Small intestine (tissue), 16 donors: ENCODE measurements around the gene NPY2R. TPM values are rescaled to one million over a fixed set of nuclear protein-coding genes. Genes with fewer than 3 reads are reported as not detected.
A peak's percentile ranks its signal among the peaks of the same experiment; 100 is the strongest.

Experiments
- DNase-seq, 2 donors: peaks; one replicate each; pipeline versions ENCODE4 v3.0.0 to v3.0.0-alpha.2; 2013
- FAIRE-seq: peaks from 2 replicates; lab custom pipeline; 2012; peaks lifted over from hg19 to GRCh38; lab: Jason Lieb, UNC
- H3K27ac ChIP-seq, 3 donors: one replicate each; pipeline ENCODE4 v1.5.1; 2013; ENCODE audit warnings: low read length in 2 of 3, mild to moderate bottlenecking in 2 of 3, control low read depth in 1 of 3, inconsistent platforms in 1 of 3, low read depth in 1 of 3, moderate library complexity in 1 of 3
- H3K27me3 ChIP-seq, 3 donors: one replicate each; pipeline ENCODE4 v1.6.1; 2013; ENCODE audit warnings: low read length in 3 of 3, inconsistent platforms in 1 of 3; ENCODE audit not compliant: control insufficient read depth in 3 of 3, insufficient read depth in 3 of 3
- H3K36me3 ChIP-seq, 3 donors: one replicate each; pipeline ENCODE4 v1.6.1; 2013; ENCODE audit warnings: low read length in 3 of 3, inconsistent platforms in 1 of 3, low read depth in 1 of 3, mild to moderate bottlenecking in 1 of 3, moderate library complexity in 1 of 3; ENCODE audit not compliant: control insufficient read depth in 3 of 3, insufficient read depth in 2 of 3
- H3K4me1 ChIP-seq, 3 donors: one replicate each; pipeline ENCODE4 v1.6.1; 2013; ENCODE audit warnings: low read length in 2 of 3, inconsistent platforms in 1 of 3, low read depth in 1 of 3, mild to moderate bottlenecking in 1 of 3, moderate library complexity in 1 of 3; ENCODE audit not compliant: control insufficient read depth in 3 of 3, insufficient read depth in 2 of 3
- H3K4me3 ChIP-seq, 3 donors: one replicate each; pipeline ENCODE4 v1.5.1; 2013; ENCODE audit warnings: low read length in 3 of 3, control low read depth in 1 of 3, inconsistent platforms in 1 of 3, low read depth in 1 of 3, mild to moderate bottlenecking in 1 of 3, moderate library complexity in 1 of 3
- H3K9me3 ChIP-seq, 2 donors: one replicate each; pipeline ENCODE4 v1.6.1; 2013; ENCODE audit warnings: low read depth in 1 of 2, low read length in 1 of 2; ENCODE audit not compliant: control insufficient read depth in 2 of 2, insufficient read depth in 1 of 2
- WGBS, 3 donors: extraction: QIAGEN DNeasy Blood & Tissue Kit; methylation state at CpG; one replicate each; pipeline ENCODE4 v1.1.7; 2013; 5-methylcytosine and 5-hydroxymethylcytosine counted together
- long read RNA-seq, 10 donors: transcript quantifications; one replicate each; lab custom pipeline, GENCODE V29; 2026
- polyA plus RNA-seq, 4 donors: library from polyadenylated mRNA; stranded (reverse) in 3 of 4; unstranded in 1 of 4; fragments of 200-250 nt in 3 of 4; fragments of 120-200 nt in 1 of 4; gene quantifications; one replicate each; pipeline versions ENCODE4 v1.2.1 to v1.2.3, GENCODE V29; 2013
- donor health status: healthy with polysubstance abuse.
- donor health status: control.
- donor health status: control.
- donor health status: Bipolar disorder and iron deficiency.
- donor health status: healthy.

Gene NPY2R
- 1 to 10 TPM in 1 of 4 donors, under 1 TPM in 1, not detected in 2; 0.28 to 2.2 TPM for polyA plus RNA-seq
- long read RNA-seq, donor 1, partial matches to known transcripts = 0 of 4 reads
- long read RNA-seq, donor 1, other reads (novel, unspliced or antisense) = 0 of 4 reads
- long read RNA-seq, donor 2 = 0 reads
- long read RNA-seq, donor 3 = 0 reads
- long read RNA-seq, donor 4 = 0 reads
- long read RNA-seq, donor 5 = 0 reads
- long read RNA-seq, donor 6 = 0 reads
- long read RNA-seq, donor 7 = 0 reads
- long read RNA-seq, donor 8 = 0 reads
- long read RNA-seq, donor 9 = 0 reads
- long read RNA-seq, donor 10, partial matches to known transcripts = 0 of 2 reads
- long read RNA-seq, donor 10, other reads (novel, unspliced or antisense) = 0 of 2 reads

- Histone ChIP-seq H3K27ac (no peak within 1 kb of the TSS), H3K4me3 (peak within 1 kb of the TSS in 2 of 3 donors; percentile 14 to 37), H3K4me1 (no peaks in the 10 kb centered on the region), H3K36me3 (no peaks in the 10 kb centered on the region), H3K27me3 (peaks cover 4 to 38% (median 20%) of the 10 kb centered on the region in 3 donors), H3K9me3 (no peaks in the 10 kb centered on the region)
- FAIRE-seq (no peak), DNase-seq (peak in 1 of 2 donors; percentile 8)
- WGBS, 3 donors = 4 to 16% (median 13%) methylated on average over 50 to 55 of the region's 55 CpGs
Measured at GRCh38 chr4:155208258-155209054, at the start of gene NPY2R. Gene NPY2R (plus strand): TSS chr4:155208636. CDS start chr4:155213940, 5,304 bp downstream.

- 93 to 94% (median 94%) methylated on average over 3 of the region's 3 CpGs for WGBS, 3 donors
- DNase-seq (no peak), FAIRE-seq (no peak)
- H3K4me3 ChIP-seq = no peak overlapping the region
- H3K36me3 ChIP-seq = no peaks in the 10 kb centered on the region
- no peaks in the 10 kb centered on the region for H3K27me3 ChIP-seq
- no peak overlapping the region for H3K27ac ChIP-seq
- no peaks in the 10 kb centered on the region for H3K4me1 ChIP-seq
- no peaks in the 10 kb centered on the region for H3K9me3 ChIP-seq
Measured at GRCh38 chr4:155161357-155161756, 47.1 kb upstream of the NPY2R start.

- H3K4me3 ChIP-seq = no peak overlapping the region
- no peak for FAIRE-seq
- no peaks in the 10 kb centered on the region for H3K27me3 ChIP-seq
- H3K9me3 ChIP-seq = peaks cover 0 to 4% of the 10 kb centered on the region in 2 donors
- no peak overlapping the region for H3K27ac ChIP-seq
- H3K36me3 ChIP-seq = no peaks in the 10 kb centered on the region
- no peak for DNase-seq
- no peaks in the 10 kb centered on the region for H3K4me1 ChIP-seq
- 65 to 74% (median 70%) methylated on average over 2 of the region's 2 CpGs for WGBS, 3 donors
Measured at GRCh38 chr4:155164718-155165117, 43.7 kb upstream of the NPY2R start.

GRCh38 chr4:155170569-155170968, 37.9 kb upstream of the NPY2R start:
- FAIRE-seq = no peak
- no peak overlapping the region for H3K4me3 ChIP-seq

GRCh38 chr4:155173371-155173770, 35.1 kb upstream of the NPY2R start:
- Histone ChIP-seq H3K4me1 (no peaks in the 10 kb centered on the region), H3K9me3 (peaks cover 0 to 4% of the 10 kb centered on the region in 2 donors), H3K36me3 (no peaks in the 10 kb centered on the region), H3K27me3 (no peaks in the 10 kb centered on the region), H3K27ac (no peak overlapping the region), H3K4me3 (no peak overlapping the region)
- DNase-seq (no peak), FAIRE-seq (no peak)
- 65 to 74% (median 69%) methylated on average over 4 of the region's 4 CpGs for WGBS, 3 donors

More at GRCh38 chr4:155170569-155170968, 37.9 kb upstream of the NPY2R start:
- Histone ChIP-seq H3K4me1 (no peaks in the 10 kb centered on the region), H3K27ac (no peak overlapping the region), H3K27me3 (no peaks in the 10 kb centered on the region), H3K9me3 (peaks cover 0 to 4% of the 10 kb centered on the region in 2 donors), H3K36me3 (no peaks in the 10 kb centered on the region)
- 41 to 54% (median 41%) methylated on average over 4 of the region's 4 CpGs for WGBS, 3 donors
- DNase-seq = no peak

GRCh38 chr4:155174668-155175067, 33.8 kb upstream of the NPY2R start:
- no peaks in the 10 kb centered on the region for H3K27me3 ChIP-seq
- no peak for DNase-seq
- no peak for FAIRE-seq
- H3K27ac ChIP-seq = no peak overlapping the region
- peaks cover 0 to 1% of the 10 kb centered on the region in 2 donors for H3K9me3 ChIP-seq
- no peaks in the 10 kb centered on the region for H3K36me3 ChIP-seq
- no peaks in the 10 kb centered on the region for H3K4me1 ChIP-seq
- WGBS, 3 donors = 75 to 95% (median 89%) methylated on average over 1 of the region's 1 CpG
- H3K4me3 ChIP-seq = no peak overlapping the region

- DNase-seq = no peak
- Histone ChIP-seq H3K27me3 (no peaks in the 10 kb centered on the region), H3K27ac (no peak overlapping the region), H3K4me3 (no peak overlapping the region), H3K36me3 (no peaks in the 10 kb centered on the region), H3K4me1 (no peaks in the 10 kb centered on the region), H3K9me3 (no peaks in the 10 kb centered on the region)
- FAIRE-seq = no peak
- WGBS, 3 donors = 53 to 68% (median 59%) methylated on average over 2 of the region's 2 CpGs
Measured at GRCh38 chr4:155179216-155179615, 29.2 kb upstream of the NPY2R start.

GRCh38 chr4:155186972-155187371, 21.5 kb upstream of the NPY2R start:
- no peaks in the 10 kb centered on the region for H3K27me3 ChIP-seq
- no peak for DNase-seq
- 79 to 87% (median 84%) methylated on average over 2 of the region's 2 CpGs for WGBS, 3 donors

More at GRCh38 chr4:155186972-155187371, 21.5 kb upstream of the NPY2R start:
- FAIRE-seq = no peak
- no peak overlapping the region for H3K27ac ChIP-seq
- no peak overlapping the region for H3K4me3 ChIP-seq
- no peaks in the 10 kb centered on the region for H3K4me1 ChIP-seq
- H3K36me3 ChIP-seq = no peaks in the 10 kb centered on the region
- no peaks in the 10 kb centered on the region for H3K9me3 ChIP-seq
